ENCODE measurements around the gene CCT2.
A peak's percentile ranks its signal among the peaks of the same experiment; 100 is the strongest.

The CCT2 gene

DNA sequence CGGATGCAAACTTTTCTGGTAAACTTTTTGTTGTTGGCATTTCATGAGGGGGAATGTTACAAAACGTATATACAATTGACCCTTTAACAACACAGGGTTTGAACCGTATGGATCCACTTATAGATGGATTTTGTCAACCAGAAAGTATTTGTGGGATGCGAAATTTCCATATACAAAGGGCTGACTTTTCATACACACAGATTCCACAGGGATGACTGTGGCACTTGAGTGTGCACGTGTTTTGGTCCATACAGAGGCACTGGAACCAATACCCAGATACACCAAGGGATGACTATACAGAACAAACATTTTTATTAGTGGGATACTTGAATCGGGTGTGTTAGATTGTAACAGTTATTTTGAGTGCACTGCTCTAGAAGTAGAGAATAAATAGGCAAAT is 29.8 kb upstream of the CCT2 start:
- H3K9me3 ChIP-seq (ENCODE audit: control insufficient read depth, low read length): no peaks in the 10 kb centered on the region
- no peak overlapping the region for H3K4me3 ChIP-seq (ENCODE audit: low read depth, low read length)
- no peaks in the 10 kb centered on the region for H3K36me3 ChIP-seq (ENCODE audit: control insufficient read depth, insufficient read depth, low read length)
- no peaks in the 10 kb centered on the region for H3K27me3 ChIP-seq (ENCODE audit: control insufficient read depth, insufficient read depth, low read length)
- no peak overlapping the region for H3K27ac ChIP-seq
- no peak overlapping the region for H2AFZ ChIP-seq
- no peak overlapping the region for H3K4me2 ChIP-seq (ENCODE audit: low read length)
- H3K9ac ChIP-seq: no peak overlapping the region
- peaks cover 7% of the 10 kb centered on the region for H3K79me2 ChIP-seq
- TF ChIP-seq, protein P1, sequence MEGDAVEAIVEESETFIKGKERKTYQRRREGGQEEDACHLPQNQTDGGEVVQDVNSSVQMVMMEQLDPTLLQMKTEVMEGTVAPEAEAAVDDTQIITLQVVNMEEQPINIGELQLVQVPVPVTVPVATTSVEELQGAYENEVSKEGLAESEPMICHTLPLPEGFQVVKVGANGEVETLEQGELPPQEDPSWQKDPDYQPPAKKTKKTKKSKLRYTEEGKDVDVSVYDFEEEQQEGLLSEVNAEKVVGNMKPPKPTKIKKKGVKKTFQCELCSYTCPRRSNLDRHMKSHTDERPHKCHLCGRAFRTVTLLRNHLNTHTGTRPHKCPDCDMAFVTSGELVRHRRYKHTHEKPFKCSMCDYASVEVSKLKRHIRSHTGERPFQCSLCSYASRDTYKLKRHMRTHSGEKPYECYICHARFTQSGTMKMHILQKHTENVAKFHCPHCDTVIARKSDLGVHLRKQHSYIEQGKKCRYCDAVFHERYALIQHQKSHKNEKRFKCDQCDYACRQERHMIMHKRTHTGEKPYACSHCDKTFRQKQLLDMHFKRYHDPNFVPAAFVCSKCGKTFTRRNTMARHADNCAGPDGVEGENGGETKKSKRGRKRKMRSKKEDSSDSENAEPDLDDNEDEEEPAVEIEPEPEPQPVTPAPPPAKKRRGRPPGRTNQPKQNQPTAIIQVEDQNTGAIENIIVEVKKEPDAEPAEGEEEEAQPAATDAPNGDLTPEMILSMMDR (IDR thresholded peaks at IDR 0.05): no peak
- H3K4me1 ChIP-seq: peaks cover 6% of the 10 kb centered on the region

DNA sequence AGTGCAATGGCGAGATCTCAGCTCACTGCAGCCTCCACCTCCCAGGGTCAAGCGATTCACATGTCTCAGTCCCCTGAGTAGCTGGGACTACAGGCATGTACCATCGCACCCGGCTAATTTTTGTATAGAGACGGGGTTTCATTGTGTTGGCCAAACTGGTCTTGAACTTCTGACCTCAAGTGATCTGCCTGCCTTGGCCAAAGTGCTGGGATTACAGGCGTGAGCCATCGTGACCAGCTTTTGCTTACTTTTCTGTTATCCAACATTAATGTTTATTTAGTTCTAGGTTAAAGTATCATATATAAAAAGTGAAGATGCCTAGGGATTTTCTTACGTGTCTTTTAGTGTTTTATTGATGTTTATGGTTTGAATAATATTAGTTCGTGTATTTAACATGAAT is 28.9 kb upstream of the CCT2 start:
- no peaks in the 10 kb centered on the region for H3K36me3 ChIP-seq (ENCODE audit: control insufficient read depth, insufficient read depth, low read length)
- peaks cover 7% of the 10 kb centered on the region for H3K79me2 ChIP-seq
- H3K4me1 ChIP-seq: peaks cover 6% of the 10 kb centered on the region
- TF ChIP-seq, protein P1 (IDR thresholded peaks at IDR 0.05): no peak
- H3K27ac ChIP-seq: no peak overlapping the region
- H3K9ac ChIP-seq: no peak overlapping the region
- H3K4me3 ChIP-seq (ENCODE audit: low read depth, low read length): no peak overlapping the region
- no peak overlapping the region for H2AFZ ChIP-seq
- H3K27me3 ChIP-seq (ENCODE audit: control insufficient read depth, insufficient read depth, low read length): no peaks in the 10 kb centered on the region
- no peak overlapping the region for H3K4me2 ChIP-seq (ENCODE audit: low read length)
- H3K9me3 ChIP-seq (ENCODE audit: control insufficient read depth, low read length): no peaks in the 10 kb centered on the region

DNA sequence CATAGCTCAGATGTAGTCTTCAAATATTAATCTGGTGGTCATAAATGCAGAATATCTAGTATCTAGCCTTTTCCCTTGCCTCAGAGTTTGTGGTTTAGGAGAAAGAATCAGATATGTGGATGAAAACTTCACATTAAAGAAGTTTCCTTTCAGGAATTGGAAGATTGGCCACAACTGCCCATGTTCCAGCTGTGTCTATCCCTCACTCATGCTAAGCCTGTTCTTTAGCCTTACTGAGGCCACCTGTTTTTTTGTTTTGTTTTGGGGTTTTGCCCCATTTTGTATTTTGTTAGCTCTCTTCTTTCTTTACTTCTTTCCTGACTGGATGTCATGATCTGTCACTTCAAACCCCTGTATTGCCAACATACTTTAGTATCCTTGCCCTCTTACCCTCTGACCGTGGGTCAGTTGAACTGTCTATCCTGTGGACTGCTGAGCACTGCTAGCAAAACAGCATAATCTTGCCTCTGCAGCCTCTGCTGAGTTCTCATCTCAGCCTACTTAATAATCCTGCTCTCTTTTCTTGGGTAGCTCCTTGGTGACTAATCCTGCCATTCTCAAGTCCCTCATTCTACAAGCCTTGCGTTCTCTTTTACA is 22.0 kb upstream of the CCT2 start:
- TF ChIP-seq, protein P1 (IDR thresholded peaks at IDR 0.05): no peak
- Histone ChIP-seq H3K4me1 (no peaks in the 10 kb centered on the region), H3K9ac (no peak overlapping the region)

DNA sequence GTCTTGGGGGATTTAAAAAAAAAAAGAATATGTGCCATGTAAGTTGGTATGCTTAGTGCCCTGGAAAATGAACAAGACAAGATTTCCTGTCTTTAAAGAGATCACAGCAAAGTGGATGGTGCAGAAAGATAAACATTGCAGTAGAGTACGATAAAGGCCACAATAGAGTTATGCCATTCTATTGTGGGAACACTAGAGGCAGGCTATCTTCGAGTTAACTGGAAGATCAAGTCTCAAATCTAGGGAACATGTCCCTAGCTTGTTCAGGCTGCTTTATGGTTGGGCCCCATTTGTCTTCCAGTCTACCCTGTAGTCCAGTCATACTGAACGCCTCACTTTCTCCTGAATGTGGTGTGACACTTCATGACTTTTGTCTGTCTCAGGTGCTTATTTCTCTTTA is 18.7 kb upstream of the CCT2 start:
- Histone ChIP-seq H2AFZ (no peak overlapping the region), H3K27me3 (ENCODE audit: control insufficient read depth, insufficient read depth, low read length) (no peaks in the 10 kb centered on the region), H3K4me2 (ENCODE audit: low read length) (no peak overlapping the region), H3K4me1 (no peaks in the 10 kb centered on the region), H3K9ac (no peak overlapping the region), H3K36me3 (ENCODE audit: control insufficient read depth, insufficient read depth, low read length) (no peaks in the 10 kb centered on the region), H3K9me3 (ENCODE audit: control insufficient read depth, low read length) (no peaks in the 10 kb centered on the region), H3K4me3 (ENCODE audit: low read depth, low read length) (no peak overlapping the region), H3K79me2 (no peaks in the 10 kb centered on the region), H3K27ac (no peak overlapping the region)
- TF ChIP-seq, protein P1 (IDR thresholded peaks at IDR 0.05): no peak

More for the DNA sequence above, 22.0 kb upstream of the CCT2 start:
- Histone ChIP-seq H3K36me3 (ENCODE audit: control insufficient read depth, insufficient read depth, low read length) (no peaks in the 10 kb centered on the region), H3K4me2 (ENCODE audit: low read length) (no peak overlapping the region), H3K9me3 (ENCODE audit: control insufficient read depth, low read length) (no peaks in the 10 kb centered on the region), H3K27ac (no peak overlapping the region), H3K4me3 (ENCODE audit: low read depth, low read length) (no peak overlapping the region), H3K27me3 (ENCODE audit: control insufficient read depth, insufficient read depth, low read length) (no peaks in the 10 kb centered on the region), H2AFZ (no peak overlapping the region), H3K79me2 (peaks cover 4% of the 10 kb centered on the region)

DNA sequence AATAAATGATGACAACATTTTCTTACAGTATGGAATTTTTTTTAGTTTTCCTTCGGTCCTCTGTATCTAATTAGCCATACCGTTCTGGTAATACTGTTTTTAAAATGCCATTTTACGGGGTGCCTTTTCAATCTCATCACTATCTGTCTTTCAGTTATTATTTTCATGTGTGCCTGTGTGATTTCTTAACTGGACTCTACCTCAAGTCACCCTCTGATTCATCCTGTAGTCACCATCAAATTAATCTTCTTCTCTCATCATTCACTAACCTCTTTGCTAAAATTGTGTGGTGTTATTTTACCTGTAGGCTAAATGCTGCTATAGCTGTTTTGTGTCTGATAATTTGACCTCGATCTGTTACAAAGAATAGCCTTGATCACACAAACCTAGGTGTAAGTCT is 16.0 kb upstream of the CCT2 start:
- Histone ChIP-seq H3K79me2 (no peaks in the 10 kb centered on the region), H3K4me1 (no peaks in the 10 kb centered on the region), H3K36me3 (ENCODE audit: control insufficient read depth, insufficient read depth, low read length) (no peaks in the 10 kb centered on the region), H3K27ac (no peak overlapping the region), H3K9me3 (ENCODE audit: control insufficient read depth, low read length) (no peaks in the 10 kb centered on the region), H3K27me3 (ENCODE audit: control insufficient read depth, insufficient read depth, low read length) (no peaks in the 10 kb centered on the region), H3K4me3 (ENCODE audit: low read depth, low read length) (no peak overlapping the region), H2AFZ (no peak overlapping the region), H3K4me2 (ENCODE audit: low read length) (peak overlapping the region; percentile 6), H3K9ac (no peak overlapping the region)
- TF ChIP-seq, protein P1 (IDR thresholded peaks at IDR 0.05): no peak
